ENCODE data around the gene SLC4A5.

SLC4A5 gene

GRCh38 chr2:74281141-74281975 lies 61.9 kb downstream of the SLC4A5 start:
- no peak for DNase-seq (ENCODE audit: low read depth, low spot score)
- no peak overlapping the region for H3K4me3 ChIP-seq (ENCODE audit: low read depth, low read length)
- ChIA-PET CTCF (interaction anchor here (1.1 to 1.8 kb wide), 2 partner anchors 30 to 54 kb away, joined by 3 to 7 read pairs; no protein-coding TSS in a partner anchor), POLR2A (no interaction called here)
- no peak for TF ChIP-seq CTCF (IDR thresholded peaks at IDR 0.05; ENCODE audit: insufficient read depth, low read length, missing control alignments)

- no peak for DNase-seq (ENCODE audit: low read depth, low spot score)
- no peak overlapping the region for H3K4me3 ChIP-seq (ENCODE audit: low read depth, low read length)
- POLR2A ChIA-PET, result no interaction called here
- no peak for TF ChIP-seq CTCF (IDR thresholded peaks at IDR 0.05; ENCODE audit: insufficient read depth, low read length, missing control alignments)
- CTCF ChIA-PET, result interaction anchor here (0.9 to 2.0 kb wide), 4 partner anchors 15 to 56 kb away, joined by 3 to 9 read pairs (median 4); no protein-coding TSS in a partner anchor
Measured at GRCh38 chr2:74278694-74279093, 64.5 kb downstream of the SLC4A5 start.

- ChIA-PET POLR2A (no interaction called here), CTCF (interaction anchor here (0.9 to 2.0 kb wide), 4 partner anchors 15 to 57 kb away, joined by 3 to 9 read pairs (median 4); no protein-coding TSS in a partner anchor)
- no peak for DNase-seq (ENCODE audit: low read depth, low spot score)
- H3K4me3 ChIP-seq (ENCODE audit: low read depth, low read length), result no peak overlapping the region
- TF ChIP-seq CTCF (IDR thresholded peaks at IDR 0.05; ENCODE audit: insufficient read depth, low read length, missing control alignments), result no peak
Measured at GRCh38 chr2:74278176-74278575, 65.0 kb downstream of the SLC4A5 start.

GRCh38 chr2:74275228-74275627 lies 68.0 kb downstream of the SLC4A5 start:
- H3K4me3 ChIP-seq (ENCODE audit: low read depth, low read length), result no peak overlapping the region
- CTCF ChIA-PET, result interaction anchor here (0.8 to 2.1 kb wide), 2 partner anchors 26 to 33 kb away, joined by 3 to 10 read pairs; no protein-coding TSS in a partner anchor
- POLR2A ChIA-PET, result no interaction called here
- TF ChIP-seq CTCF (IDR thresholded peaks at IDR 0.05; ENCODE audit: insufficient read depth, low read length, missing control alignments), result no peak
- DNase-seq (ENCODE audit: low read depth, low spot score), result no peak

GRCh38 chr2:74269667-74270066 lies 73.5 kb downstream of the SLC4A5 start:
- CTCF ChIA-PET, result interaction anchor here (1.5 kb wide), 1 partner anchor 64 kb away, joined by 4 read pairs; no protein-coding TSS in a partner anchor
- POLR2A ChIA-PET, result no interaction called here
- H3K4me3 ChIP-seq (ENCODE audit: low read depth, low read length), result no peak overlapping the region
- no peak for TF ChIP-seq CTCF (IDR thresholded peaks at IDR 0.05; ENCODE audit: insufficient read depth, low read length, missing control alignments)
- DNase-seq (ENCODE audit: low read depth, low spot score), result no peak

GRCh38 chr2:74267068-74267467 lies 76.1 kb downstream of the SLC4A5 start:
- ChIA-PET POLR2A (no interaction called here), CTCF (interaction anchor here (0.8 to 1.8 kb wide), 2 partner anchors 13 to 73 kb away, joined by 3 to 10 read pairs; no protein-coding TSS in a partner anchor)
- TF ChIP-seq CTCF (IDR thresholded peaks at IDR 0.05; ENCODE audit: insufficient read depth, low read length, missing control alignments), result no peak
- no peak overlapping the region for H3K4me3 ChIP-seq (ENCODE audit: low read depth, low read length)
- no peak for DNase-seq (ENCODE audit: low read depth, low spot score)

Data from AG04449 (cell line).